Activated CD4-positive, alpha-beta T cell treated with anti-CD3 and anti-CD28 coated beads, Interleukin-2, amount 10 ng/mL, durations not matched to agents 7 days and 5 days (primary cell): ENCODE measurements around the gene SDCCAG8. TPM values are rescaled to one million over a fixed set of nuclear protein-coding genes. Genes with fewer than 3 reads are reported as not detected.

Experiments
- CTCF ChIA-PET: fragments of 350-600 bp; sonication (Branson Sonifier 250); formaldehyde crosslinking; loops from one replicate; lab custom pipeline; 2021; ENCODE audit warnings: antibody characterized with exemption; lab: Charles Lee
- POLR2A ChIA-PET: fragments of 350-600 bp; sonication (Branson Sonifier 250); formaldehyde crosslinking; loops from one replicate; lab custom pipeline; 2021; ENCODE audit warnings: antibody characterized with exemption; lab: Charles Lee
- DNase-seq: peaks from one replicate; pipeline ENCODE4 v3.0.0-alpha.2; 2020
- H3K27ac Mint-ChIP-seq: one replicate; pipeline ENCODE4 v1.8.0; 2021; ENCODE audit warnings: mild to moderate bottlenecking, moderate library complexity, mixed read lengths
- H3K27me3 Mint-ChIP-seq: one replicate; pipeline ENCODE4 v1.8.0; 2021; ENCODE audit warnings: mixed read lengths
- H3K36me3 Mint-ChIP-seq: one replicate; pipeline ENCODE4 v1.8.0; 2021; ENCODE audit warnings: low read depth, mixed read lengths
- H3K4me1 Mint-ChIP-seq: one replicate; pipeline ENCODE4 v1.8.0; 2021; ENCODE audit warnings: mixed read lengths
- H3K4me3 Mint-ChIP-seq: one replicate; pipeline ENCODE4 v1.8.0; 2021; ENCODE audit warnings: mild to moderate bottlenecking, moderate library complexity, mixed read lengths
- H3K9me3 Mint-ChIP-seq: one replicate; pipeline ENCODE4 v1.8.0; 2021; ENCODE audit warnings: mixed read lengths
- total RNA-seq, 2 experiments: library from RNA; stranded (reverse); gene quantifications; one replicate each; pipeline ENCODE4 v1.2.3, GENCODE V29; 2021

The SDCCAG8 gene
- total RNA-seq, 2 experiments from 2014 or later: 23.8 to 26.4 TPM

GRCh38 chr1:243236604-243237252 is 19.1 kb upstream of the SDCCAG8 start:
- Mint-ChIP-seq H3K36me3 (peaks cover 41% of the 10 kb centered on the region), H3K27me3 (no peaks in the 10 kb centered on the region), H3K27ac (no peak overlapping the region), H3K9me3 (peaks cover 29% of the 10 kb centered on the region), H3K4me1 (peaks cover 3% of the 10 kb centered on the region), H3K4me3 (no peak overlapping the region)
- DNase-seq: no peak
- CTCF ChIA-PET: interaction anchor here (1.0 kb wide), 1 partner anchor 14 kb away, joined by 3 read pairs; no protein-coding TSS in a partner anchor
- POLR2A ChIA-PET: no interaction called here

DNA sequence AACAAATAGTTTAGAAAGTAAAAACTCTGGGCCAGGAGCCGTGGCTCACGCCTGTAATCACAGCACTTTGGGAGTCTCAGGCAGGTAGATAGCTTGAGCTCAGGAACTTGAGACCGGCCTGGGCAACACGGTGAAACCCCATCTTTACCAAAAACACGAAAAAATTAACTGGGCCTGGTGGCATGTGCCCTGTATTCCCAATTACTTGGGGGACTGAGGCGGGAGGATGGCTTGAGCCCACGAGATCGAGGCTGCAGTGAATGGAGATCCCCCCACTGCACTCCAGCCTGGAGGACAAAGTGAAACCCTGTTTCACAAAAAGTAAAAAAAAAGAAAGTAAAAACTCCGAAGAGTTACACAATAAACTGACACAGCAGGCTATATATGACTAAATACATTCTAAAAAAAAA is 11.4 kb upstream of the SDCCAG8 start:
- ChIA-PET POLR2A (no interaction called here), CTCF (interaction anchor here (1.1 to 2.1 kb wide), 2 partner anchors 10 to 11 kb away, joined by 4 to 9 read pairs; partner anchors contain the start of genes CEP170 and SDCCAG8)
- DNase-seq: no peak
- H3K27ac Mint-ChIP-seq: no peak overlapping the region
- no peak overlapping the region for H3K4me3 Mint-ChIP-seq
- peaks cover 24% of the 10 kb centered on the region for H3K36me3 Mint-ChIP-seq
- H3K27me3 Mint-ChIP-seq: no peaks in the 10 kb centered on the region
- peaks cover 7% of the 10 kb centered on the region for H3K9me3 Mint-ChIP-seq
- peaks cover 13% of the 10 kb centered on the region for H3K4me1 Mint-ChIP-seq

DNA sequence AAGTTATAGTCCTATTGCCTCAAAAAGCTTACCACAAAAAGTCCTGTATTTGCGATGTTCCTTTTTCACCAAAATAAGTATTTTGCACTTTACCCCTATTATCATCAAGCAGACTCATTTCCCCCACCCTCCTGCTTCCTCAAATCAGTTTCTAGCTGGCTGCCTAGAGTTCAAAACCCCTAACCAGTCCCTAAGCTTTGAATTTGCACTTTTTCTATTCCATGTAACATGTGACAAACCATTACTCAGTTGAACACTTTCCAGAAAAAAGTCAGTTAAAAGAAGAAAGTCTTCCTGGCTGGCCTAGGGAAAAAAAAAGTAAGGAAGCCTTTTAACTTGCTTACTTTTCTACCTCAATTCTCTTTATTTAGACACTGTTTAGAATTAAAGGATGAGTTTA is 8.9 kb upstream of the SDCCAG8 start:
- no peaks in the 10 kb centered on the region for H3K27me3 Mint-ChIP-seq
- H3K4me1 Mint-ChIP-seq: peaks cover 21% of the 10 kb centered on the region
- ChIA-PET POLR2A (no interaction called here), CTCF (no interaction called here)
- H3K4me3 Mint-ChIP-seq: no peak overlapping the region
- H3K36me3 Mint-ChIP-seq: peaks cover 15% of the 10 kb centered on the region
- no peak for DNase-seq
- H3K27ac Mint-ChIP-seq: no peak overlapping the region
- H3K9me3 Mint-ChIP-seq: peaks cover 3% of the 10 kb centered on the region

DNA sequence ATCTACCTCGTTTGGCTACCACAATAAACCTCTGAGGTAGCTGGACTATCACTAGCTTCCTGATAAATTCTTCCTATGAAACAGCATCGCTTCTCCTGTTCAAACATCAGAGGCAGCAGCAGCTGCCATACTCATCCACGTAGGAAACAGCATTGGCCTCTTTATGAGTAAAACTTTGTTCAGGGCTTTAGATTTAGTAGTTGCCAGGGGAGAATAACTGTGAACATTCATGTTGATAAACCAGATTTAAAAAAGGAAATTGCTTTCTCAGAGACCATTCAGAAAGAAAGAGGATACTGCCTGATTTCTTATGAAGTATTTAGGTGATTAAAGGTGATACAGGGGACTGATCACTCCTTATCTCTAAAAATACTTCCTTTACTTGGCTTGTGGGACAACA is 7.9 kb upstream of the SDCCAG8 start:
- H3K9me3 Mint-ChIP-seq: peaks cover 2% of the 10 kb centered on the region
- H3K36me3 Mint-ChIP-seq: peaks cover 14% of the 10 kb centered on the region
- H3K27me3 Mint-ChIP-seq: no peaks in the 10 kb centered on the region
- no peak overlapping the region for H3K4me3 Mint-ChIP-seq
- no peak overlapping the region for H3K27ac Mint-ChIP-seq
- POLR2A ChIA-PET: no interaction called here
- CTCF ChIA-PET: no interaction called here
- peaks cover 25% of the 10 kb centered on the region for H3K4me1 Mint-ChIP-seq
- no peak for DNase-seq

DNA sequence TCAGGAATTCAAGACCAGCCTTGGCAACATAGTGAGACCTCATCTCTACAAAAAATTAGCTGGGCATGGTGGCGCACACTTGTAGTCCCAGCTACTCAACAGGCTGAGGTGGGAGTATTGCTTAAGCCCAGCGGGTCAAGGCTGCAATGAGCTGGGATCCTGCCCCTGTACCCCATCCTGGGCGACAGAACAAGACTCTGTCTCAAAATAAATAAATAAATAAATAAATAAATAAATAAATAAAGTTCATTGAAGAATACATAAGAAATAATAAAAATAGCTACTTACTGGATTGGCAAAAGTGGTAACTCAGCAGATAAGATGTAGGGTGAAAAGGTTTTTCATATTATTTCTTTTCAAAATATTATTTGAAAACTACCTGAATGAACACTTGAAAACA is 6.6 kb upstream of the SDCCAG8 start:
- Mint-ChIP-seq H3K9me3 (peaks cover under 1% of the 10 kb centered on the region), H3K4me1 (peaks cover 33% of the 10 kb centered on the region), H3K4me3 (no peak overlapping the region), H3K27me3 (no peaks in the 10 kb centered on the region), H3K27ac (no peak overlapping the region), H3K36me3 (peaks cover 5% of the 10 kb centered on the region)
- ChIA-PET CTCF (no interaction called here), POLR2A (no interaction called here)
- DNase-seq: no peak

DNA sequence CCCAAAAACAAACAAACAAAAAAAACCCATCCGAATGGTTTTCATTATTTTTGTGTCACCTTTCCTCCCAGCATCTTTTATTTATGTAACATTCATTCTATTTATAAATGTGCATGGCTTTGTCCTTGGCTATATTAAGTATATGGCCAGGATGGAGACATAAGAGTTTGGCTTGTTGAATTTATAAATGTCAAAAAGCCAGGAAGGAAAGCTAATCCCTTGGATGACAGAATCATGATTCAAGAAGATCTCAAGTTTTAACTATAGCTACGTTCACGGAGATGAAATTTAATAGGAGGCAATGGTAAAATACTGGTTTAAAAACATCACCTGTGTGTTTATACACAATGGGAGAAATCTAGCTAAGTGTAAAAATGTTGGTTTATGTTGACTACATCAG is 5.7 kb upstream of the SDCCAG8 start:
- Mint-ChIP-seq H3K27me3 (no peaks in the 10 kb centered on the region), H3K27ac (no peak overlapping the region), H3K9me3 (no peaks in the 10 kb centered on the region), H3K4me1 (peaks cover 36% of the 10 kb centered on the region), H3K4me3 (no peak overlapping the region), H3K36me3 (peaks cover 4% of the 10 kb centered on the region)
- DNase-seq: no peak
- ChIA-PET POLR2A (no interaction called here), CTCF (interaction anchor here (1.1 kb wide), 1 partner anchor 14 kb away, joined by 3 read pairs; no protein-coding TSS in a partner anchor)

- Mint-ChIP-seq H3K36me3 (peaks cover 4% of the 10 kb centered on the region), H3K9me3 (no peaks in the 10 kb centered on the region), H3K27ac (no peak overlapping the region), H3K27me3 (no peaks in the 10 kb centered on the region), H3K4me1 (peaks cover 36% of the 10 kb centered on the region), H3K4me3 (no peak overlapping the region)
- POLR2A ChIA-PET: no interaction called here
- CTCF ChIA-PET: no interaction called here
- DNase-seq: no peak
Observed at GRCh38 chr1:243251539-243251938, 4.3 kb upstream of the SDCCAG8 start.

DNA sequence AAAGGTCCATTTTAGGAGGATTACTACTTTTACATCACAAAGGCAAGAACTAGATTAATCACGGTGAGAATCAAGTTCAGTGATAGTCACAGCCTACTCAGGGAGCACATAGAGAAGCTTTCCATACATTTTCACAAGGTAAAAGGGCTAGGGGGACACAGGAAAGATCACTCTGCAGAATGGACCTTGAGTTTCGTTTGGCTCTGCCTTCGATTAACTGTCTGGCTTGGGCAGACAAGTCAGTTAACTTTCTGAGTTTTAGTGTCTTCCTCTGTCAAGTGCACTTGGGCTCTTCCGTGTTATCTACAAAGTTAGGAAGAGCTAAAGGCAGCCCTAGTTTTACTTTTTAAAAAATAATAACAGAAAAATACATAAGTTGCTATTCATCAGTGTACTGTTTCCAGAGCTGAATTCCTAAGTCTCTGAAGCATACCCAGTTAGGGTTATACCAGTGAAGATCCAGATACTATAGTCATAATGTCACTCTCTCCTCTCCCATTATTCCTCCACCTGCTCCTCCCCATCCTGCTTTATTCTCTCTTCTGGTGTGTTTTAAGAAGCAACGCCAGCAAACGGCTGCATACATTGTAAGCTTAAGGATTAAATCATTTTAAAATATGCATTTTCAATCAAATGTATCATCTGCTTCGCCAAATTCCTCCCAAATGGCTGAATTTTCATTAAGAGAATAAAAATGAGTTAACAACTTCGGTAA is 2.5 kb upstream of the SDCCAG8 start:
- no peaks in the 10 kb centered on the region for H3K27me3 Mint-ChIP-seq
- DNase-seq: no peak
- peaks cover 3% of the 10 kb centered on the region for H3K36me3 Mint-ChIP-seq
- peaks cover 39% of the 10 kb centered on the region for H3K4me1 Mint-ChIP-seq
- H3K27ac Mint-ChIP-seq: peak overlapping the region; percentile 81
- ChIA-PET POLR2A (interaction anchor here (0.6 kb wide), 1 partner anchor 180 kb away, joined by 4 read pairs; no protein-coding TSS in a partner anchor), CTCF (interaction anchor here (1.2 to 1.3 kb wide), 2 partner anchors 12 to 23 kb away, joined by 3 read pairs; no protein-coding TSS in a partner anchor)
- peak overlapping the region; percentile 89 for H3K4me3 Mint-ChIP-seq
- H3K9me3 Mint-ChIP-seq: no peaks in the 10 kb centered on the region

DNA sequence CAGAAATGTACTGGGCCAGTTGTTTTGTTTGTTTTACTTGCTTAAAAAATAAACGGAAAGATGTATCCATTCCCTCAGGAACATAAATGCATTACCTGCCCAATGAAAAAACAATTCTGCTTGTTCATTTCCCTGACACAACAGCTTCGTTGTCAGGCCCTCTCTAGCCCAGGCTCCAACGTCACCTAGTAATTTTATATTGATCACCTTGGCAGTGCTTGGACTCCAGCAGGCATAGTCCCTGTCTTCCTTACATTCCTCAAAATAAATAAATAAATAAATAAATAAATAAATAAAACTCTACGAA is 2.0 kb upstream of the SDCCAG8 start:
- peaks cover 2% of the 10 kb centered on the region for H3K36me3 Mint-ChIP-seq

GRCh38 chr1:243254233-243254926 is 1.5 kb upstream of the SDCCAG8 start:
- POLR2A ChIA-PET: no interaction called here
- Mint-ChIP-seq H3K27me3 (no peaks in the 10 kb centered on the region), H3K4me3 (peak overlapping the region; percentile 89), H3K27ac (peak overlapping the region; percentile 99), H3K4me1 (peaks cover 35% of the 10 kb centered on the region), H3K9me3 (no peaks in the 10 kb centered on the region), H3K36me3 (peaks cover 2% of the 10 kb centered on the region)
- peak; percentile 73 for DNase-seq
- CTCF ChIA-PET: interaction anchor here (1.2 to 2.0 kb wide), 3 partner anchors 11 to 22 kb away, joined by 3 to 9 read pairs (median 3); no protein-coding TSS in a partner anchor

More for the DNA sequence above, 2.0 kb upstream of the SDCCAG8 start:
- Mint-ChIP-seq H3K27ac (peak overlapping the region; percentile 81), H3K9me3 (no peaks in the 10 kb centered on the region), H3K4me1 (peaks cover 36% of the 10 kb centered on the region), H3K4me3 (peak overlapping the region; percentile 89), H3K27me3 (no peaks in the 10 kb centered on the region)
- peak; percentile 14 for DNase-seq
- POLR2A ChIA-PET: no interaction called here
- CTCF ChIA-PET: interaction anchor here (1.2 to 1.3 kb wide), 2 partner anchors 13 to 23 kb away, joined by 3 read pairs; no protein-coding TSS in a partner anchor

DNA sequence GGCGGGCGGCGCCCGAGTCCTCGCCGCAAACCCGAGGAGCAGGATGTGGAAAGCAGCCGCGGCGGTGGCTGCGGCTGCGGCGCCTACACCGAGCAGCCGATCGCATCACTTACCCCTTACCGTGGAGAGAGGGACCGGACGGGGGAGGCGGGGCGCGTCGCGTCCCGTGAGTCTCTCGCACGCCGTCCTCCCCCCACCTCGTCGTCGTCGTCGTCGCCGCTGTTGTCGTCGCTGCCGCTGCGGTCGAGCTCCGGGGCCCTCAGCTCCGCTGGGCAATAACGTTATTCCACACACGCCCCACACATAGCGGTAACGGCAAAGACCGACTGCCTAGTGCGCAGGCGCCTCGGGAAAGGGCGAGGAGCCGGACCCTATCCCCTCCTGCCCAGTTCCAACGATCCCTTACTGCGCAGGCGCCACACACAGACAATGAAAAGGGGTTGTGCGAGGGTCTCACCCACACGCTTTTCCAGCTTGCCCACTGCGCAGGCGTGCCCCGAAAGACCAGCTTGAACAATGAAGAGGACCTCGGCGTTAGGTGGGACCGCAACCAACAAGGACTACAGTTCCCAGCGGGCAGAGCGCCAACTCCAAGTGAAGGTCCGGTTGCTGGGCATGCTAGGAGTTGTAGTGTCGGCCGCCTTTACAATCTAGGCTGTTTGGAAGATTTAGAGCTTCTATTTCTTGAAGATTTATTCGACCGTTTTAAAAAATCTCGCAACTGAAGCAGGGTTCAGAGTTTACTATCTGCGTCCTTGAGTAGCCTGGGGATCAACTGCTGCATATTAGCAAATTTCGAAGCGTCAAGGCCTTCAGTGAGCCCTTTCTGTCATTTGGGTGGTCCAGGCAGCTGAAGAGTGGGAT is 682 bp upstream of the SDCCAG8 start, which contains the start of gene CEP170:
Gene CEP170 (minus strand): TSS at position 355 of the 864 bp plus-strand sequence. CDS start 30,001 bp downstream, outside the sequence.
- peaks cover 6% of the 10 kb centered on the region for H3K36me3 Mint-ChIP-seq
- no peaks in the 10 kb centered on the region for H3K9me3 Mint-ChIP-seq
- peak; percentile 87 for DNase-seq
- peak within 1 kb of the TSS; percentile 99 for H3K27ac Mint-ChIP-seq
- peak within 1 kb of the TSS; percentile 89 for H3K4me3 Mint-ChIP-seq
- H3K4me1 Mint-ChIP-seq: peaks cover 40% of the 10 kb centered on the region
- CTCF ChIA-PET: interaction anchor here (1.1 to 2.0 kb wide), 4 partner anchors 10 to 22 kb away, joined by 3 to 9 read pairs (median 6); no protein-coding TSS in a partner anchor
- POLR2A ChIA-PET: interaction anchor here (0.6 to 1.2 kb wide), 5 partner anchors 9 to 1580 kb away, joined by 4 to 6 read pairs (median 5); partner anchors contain the start of gene COX20
- no peaks in the 10 kb centered on the region for H3K27me3 Mint-ChIP-seq
